HG02759 (cell line): ENCODE data around the gene ALX4.
A peak's percentile ranks its signal among the peaks of the same experiment; 100 is the strongest.

Source experiments
- ATAC-seq: cut with Tn5 transposase; IDR thresholded peaks from one replicate; pipeline ENCODE4 v1.9.1; 2021; ENCODE audit warnings: mild to moderate bottlenecking, moderate library complexity; ENCODE audit not compliant: unreplicated experiment

ALX4 gene

GRCh38 chr11:44303401-44303938 is 6.5 kb downstream of the ALX4 start:
- no peak for ATAC-seq

GRCh38 chr11:44301564-44302271 is 8.2 kb downstream of the ALX4 start:
- ATAC-seq: no peak

GRCh38 chr11:44300844-44301563 is 8.9 kb downstream of the ALX4 start:
- ATAC-seq: no peak

GRCh38 chr11:44298862-44299261 is 11.1 kb downstream of the ALX4 start:
- ATAC-seq: no peak

- ATAC-seq: no peak
Measured at GRCh38 chr11:44290208-44290607, 19.7 kb downstream of the ALX4 start.

- no peak for ATAC-seq
Measured at GRCh38 chr11:44288133-44288526, 21.8 kb downstream of the ALX4 start.

- ATAC-seq: no peak
Measured at GRCh38 chr11:44286911-44287310, 23.0 kb downstream of the ALX4 start.

GRCh38 chr11:44286268-44286880 is 23.6 kb downstream of the ALX4 start:
- ATAC-seq: peak; percentile 65

- ATAC-seq: no peak
Measured at GRCh38 chr11:44285756-44286155, 24.2 kb downstream of the ALX4 start.

GRCh38 chr11:44282620-44283019 is 27.3 kb downstream of the ALX4 start:
- no peak for ATAC-seq

GRCh38 chr11:44281151-44281550 is 28.8 kb downstream of the ALX4 start:
- no peak for ATAC-seq

- no peak for ATAC-seq
Measured at GRCh38 chr11:44280257-44280656, 29.7 kb downstream of the ALX4 start.

GRCh38 chr11:44279483-44279882 is 30.5 kb downstream of the ALX4 start:
- ATAC-seq: no peak

GRCh38 chr11:44277196-44278090 is 32.5 kb downstream of the ALX4 start:
- no peak for ATAC-seq

GRCh38 chr11:44275961-44276550 is 33.9 kb downstream of the ALX4 start:
- ATAC-seq: no peak

- no peak for ATAC-seq
Measured at GRCh38 chr11:44275241-44275640, 34.7 kb downstream of the ALX4 start.

- ATAC-seq: no peak
Measured at GRCh38 chr11:44274404-44274803, 35.5 kb downstream of the ALX4 start.

GRCh38 chr11:44271286-44271685 is 38.7 kb downstream of the ALX4 start:
- no peak for ATAC-seq

- ATAC-seq: no peak
Measured at GRCh38 chr11:44270403-44271273, 39.3 kb downstream of the ALX4 start.
